HEK293 (cell line): ENCODE results near the gene SSMEM1.
"Not testable (repeated sequence)": the region's sequence is repeated elsewhere in the genome, so short reads cannot be mapped to it uniquely, and the experiment has no call there.

Source experiments
- ZFP37 ChIP-seq: fragments of 450-650 bp; formaldehyde crosslinking; IDR thresholded peaks from 2 replicates; pipeline ENCODE4 v1.5.1; 2016; ENCODE audit warnings: missing biosample characterization, missing genetic modification characterization
- ZNF645 ChIP-seq: fragments of 450-650 bp; formaldehyde crosslinking; IDR thresholded peaks from 2 replicates; pipeline ENCODE4; 2016; ENCODE audit warnings: missing biosample characterization, missing genetic modification characterization

- TF ChIP-seq ZNF645 (tag by site-specific recombination); ZFP37: not testable (repeated sequence)
Measured at GRCh38 chr7:130248842-130249241, 41.2 kb downstream of the SSMEM1 start.
